Heart right ventricle (tissue), 16 donors: ENCODE measurements around the gene C19orf25. TPM values are rescaled to one million over a fixed set of nuclear protein-coding genes. Genes with fewer than 3 reads are reported as not detected.
A peak's percentile ranks its signal among the peaks of the same experiment; 100 is the strongest.

Experiments
- ATAC-seq, 8 donors: fragments of 200-7000 bp; cut with Tn5 transposase; one replicate each; pipeline ENCODE4 v1.9.1; 2020; ENCODE audit warnings: mild to moderate bottlenecking in 8 of 8, moderate library complexity in 8 of 8, moderate number of reproducible peaks in 1 of 8
- DNase-seq, 2 donors: peaks; one replicate each; pipeline ENCODE4 v3.0.0-alpha.2; 2020
- H3K27ac ChIP-seq, 10 donors: fragments of 200-600 bp; sonication (generic) in 2 of 10; one replicate each; pipeline versions ENCODE4 v1.5.0 to v1.8.0; 2020 to 2022; ENCODE audit warnings: mild to moderate bottlenecking in 3 of 10
- H3K27me3 ChIP-seq, 7 donors: fragments of 200-600 bp; one replicate each; pipeline ENCODE4 v1.8.0; 2021 to 2022; ENCODE audit warnings: mild to moderate bottlenecking in 2 of 7
- H3K36me3 ChIP-seq, 9 donors: fragments of 200-600 bp; sonication (generic) in 1 of 9; one replicate each; pipeline versions ENCODE4 v1.5.0 to v1.8.0; 2020 to 2022; ENCODE audit warnings: mild to moderate bottlenecking in 2 of 9
- H3K4me1 ChIP-seq, 9 donors: fragments of 200-600 bp; sonication (generic) in 1 of 9; one replicate each; pipeline versions ENCODE4 v1.5.0 to v1.8.0; 2020 to 2022; ENCODE audit warnings: mild to moderate bottlenecking in 4 of 9
- H3K4me3 ChIP-seq, 10 donors: fragments of 200-600 bp; sonication (generic) in 2 of 10; one replicate each; pipeline versions ENCODE4 v1.5.0 to v1.8.0; 2020 to 2022; ENCODE audit warnings: mild to moderate bottlenecking in 7 of 10, moderate library complexity in 2 of 10
- H3K9me3 ChIP-seq, 11 donors: fragments of 200-600 bp in 10 of 11; sonication (generic) in 2 of 11; one replicate each; pipeline versions ENCODE4 v1.5.0 to v1.8.0; 2013 to 2022; ENCODE audit warnings: mild to moderate bottlenecking in 2 of 11, control low read depth in 1 of 11, moderate library complexity in 1 of 11
- CTCF ChIP-seq, 9 donors: fragments of 200-600 bp; sonication (generic) in 2 of 9; IDR thresholded peaks; one replicate each; pipeline versions ENCODE4 v1.5.0 to v1.8.0; 2021 to 2022; ENCODE audit warnings: antibody characterized with exemption in 9 of 9, mild to moderate bottlenecking in 5 of 9, moderate library complexity in 1 of 9
- WGBS, 2 donors: extraction: QIAGEN DNeasy Blood & Tissue Kit; methylation state at CpG; one replicate each; pipeline ENCODE4 v1.1.7; 2013; ENCODE audit warnings: inconsistent platforms in 1 of 2; 5-methylcytosine and 5-hydroxymethylcytosine counted together
- intact Hi-C, 10 donors: fragments of 100-400 bp; cut with DNase I; formaldehyde crosslinking; loops; one replicate each; pipeline versions ENCODE4 v1.11.1 to v1.14.2; 2022
- polyA plus RNA-seq, 2 donors: library from polyadenylated mRNA; stranded (reverse); fragments of 200-250 nt; gene quantifications; one replicate each; pipeline ENCODE4 v1.2.3, GENCODE V29; 2013
- total RNA-seq, 10 donors: library from RNA; stranded (reverse); fragmentation: NEBNext Ultra II Directional in 3 of 10; extraction: Animal tissue kit (Norgen Biotek cat#: 25700) in 3 of 10; gene quantifications; one replicate each; pipeline versions ENCODE4 v1.2.1 to v1.2.4, GENCODE V29; 2021 to 2023
- donor health status: Arrhythmogenic right ventricular cardiomyopathy.
- donor health status: ischemic (EF 13 %, LVEDD 7.1; RV severe dilation, severe dysfunction).
- donor health status: healthy with polysubstance abuse.
- donor health status: DM: no; HTN: yes; CAD: no.
- donor health status: DM: no; HTN: no; CAD: no.
- donor health status: ischemic (EF 25% LVEDD 6.9; RV normal size, moderate dysfunction).
- donor health status: ischemic (EF 25% LVEDD 5.7; RV mildly dilated, moderate dysfunction).
- donor health status: healthy.
- donor health status: DM: yes; HTN: yes; CAD: no.
- donor health status: Ischemic cardiomyopathy.
- donor health status: ischemic (EF 35%, LVEDD 5.7; RV mildly dilated, moderate dysfunction).
- donor health status: nonischemic (EF 11% LVEDD 7.7; RV severe dilation, severe dysfunction).
- donor health status: DM: yes; HTN: yes; CAD: no.
- donor health status: PGD.
- donor health status: ischemic (EF 29% LVEDD 5.4; RV normal size, mild dysfunction).
- donor health status: nonischemic (EF 23%, LVEDD 6.1; RV moderate dilation, normal function).

Gene C19orf25
- total and polyA plus RNA-seq, 12 donors = 12.7 to 29.8 (median 15.4) TPM

GRCh38 chr19:1507192-1507660 is 28.2 kb upstream of the C19orf25 start:
- H3K4me3 ChIP-seq = peak overlapping the region in 8 of 10 donors; percentile 22 to 52 (median 44)
- intact Hi-C loops = loop anchor here in 2 of 10 donors (2.0 to 10.0 kb wide), 2 partner anchors 16 to 232 kb away; partner anchors contain the start of genes FAM174C (in 1 of the 2), PCSK4 (in 1 of the 2) and REEP6 (in 1 of the 2)
- peaks cover 0 to 50% (median 15%) of the 10 kb centered on the region in 7 donors for H3K27me3 ChIP-seq
- DNase-seq (no peak), ATAC-seq (peak in 1 of 8 donors; percentile 1)
- peaks cover 4 to 60% (median 24%) of the 10 kb centered on the region in 9 donors for H3K4me1 ChIP-seq
- H3K36me3 ChIP-seq = peaks cover 0 to 13% (median 0%) of the 10 kb centered on the region in 9 donors
- TF ChIP-seq CTCF (IDR thresholded peaks at IDR 0.05) = no peak
- H3K9me3 ChIP-seq = peaks cover 0 to 6% (median 0%) of the 10 kb centered on the region in 11 donors
- H3K27ac ChIP-seq = peak overlapping the region in 8 of 10 donors; percentile 72 to 88 (median 78)
- WGBS, 2 donors = 63 to 69% methylated on average over 23 of the region's 23 CpGs

DNA sequence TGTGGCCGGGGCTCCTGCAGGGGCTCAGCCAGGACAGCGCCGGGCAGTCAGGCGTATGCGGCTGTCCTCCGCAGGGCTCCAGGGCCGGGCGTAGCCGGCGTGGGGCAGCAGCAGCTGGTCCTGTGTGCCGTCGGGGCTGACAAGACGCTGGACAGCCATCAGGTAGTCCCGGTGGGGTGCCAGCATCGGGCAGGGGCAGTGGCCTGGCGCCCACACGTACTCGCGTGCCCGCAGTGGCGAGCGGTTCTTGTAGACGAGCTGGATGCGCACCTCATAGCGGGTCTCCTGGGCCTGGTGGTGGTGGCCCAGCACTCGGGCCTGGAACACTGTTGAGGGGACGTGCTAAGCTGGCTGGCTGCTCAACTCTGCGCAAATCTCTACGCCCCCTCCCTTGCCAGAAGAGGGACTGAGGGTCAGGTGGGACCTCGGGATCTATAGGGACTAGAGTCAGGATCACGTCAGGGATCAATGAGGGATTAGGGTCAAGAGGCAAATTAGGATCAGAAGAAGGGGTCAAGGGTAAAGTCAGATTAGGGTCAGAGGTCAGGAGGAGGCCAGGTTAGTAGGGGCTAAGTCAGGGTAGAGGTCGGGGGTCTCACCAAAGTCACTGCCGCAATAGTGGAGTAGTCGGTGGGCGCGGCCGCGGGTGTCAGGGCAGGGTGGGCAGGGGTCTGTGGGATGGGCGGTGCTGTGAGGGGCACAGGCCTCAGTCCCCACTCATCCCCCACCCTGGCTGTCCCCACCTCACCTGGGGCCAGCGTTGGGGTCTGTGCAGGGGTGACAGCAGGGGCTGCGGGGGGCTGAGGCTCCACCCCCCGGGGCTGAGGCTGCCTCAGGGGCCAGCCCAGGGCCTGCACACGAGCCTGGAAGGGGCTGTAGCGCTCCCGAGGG is 27.2 kb upstream of the C19orf25 start:
- no peak for TF ChIP-seq CTCF (IDR thresholded peaks at IDR 0.05)
- Histone ChIP-seq H3K4me1 (peaks cover 0 to 51% (median 17%) of the 10 kb centered on the region in 9 donors), H3K4me3 (no peak overlapping the region), H3K27ac (no peak overlapping the region), H3K36me3 (peaks cover 0 to 13% (median 0%) of the 10 kb centered on the region in 9 donors), H3K9me3 (peaks cover 0 to 6% (median 0%) of the 10 kb centered on the region in 11 donors), H3K27me3 (peaks cover 0 to 48% (median 17%) of the 10 kb centered on the region in 7 donors)
- DNase-seq (no peak), ATAC-seq (peak in 1 of 8 donors; percentile 2)
- 90 to 91% methylated on average over 45 of the region's 45 CpGs for WGBS, 2 donors
- intact Hi-C loops = loop anchor here in 2 of 10 donors (2.0 to 10.0 kb wide), 2 partner anchors 15 to 231 kb away; partner anchors contain the start of genes FAM174C (in 1 of the 2), PCSK4 (in 1 of the 2) and REEP6 (in 1 of the 2)

DNA sequence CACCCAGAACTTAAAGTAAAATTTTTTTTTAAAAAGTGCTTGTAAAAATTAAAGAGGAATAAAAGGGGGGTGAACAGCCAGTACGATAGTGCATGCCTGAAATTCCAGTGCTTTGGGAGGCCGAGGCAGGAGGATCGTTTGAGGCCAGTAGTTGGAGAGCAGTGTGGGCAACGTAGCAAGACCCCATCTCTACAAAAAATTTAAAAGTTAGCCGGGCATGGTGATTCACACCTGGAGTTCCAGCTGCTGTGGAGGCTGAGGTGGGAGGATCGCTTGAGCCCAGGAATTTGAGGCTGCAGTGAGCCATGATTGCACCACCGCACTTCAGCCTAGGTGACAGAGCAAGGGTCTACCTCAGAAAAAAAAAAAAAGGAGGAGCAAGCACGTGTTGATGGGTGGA is 26.0 kb upstream of the C19orf25 start:
- H3K4me1 ChIP-seq = peaks cover 0 to 38% (median 14%) of the 10 kb centered on the region in 9 donors
- no peak for ATAC-seq
- H3K27ac ChIP-seq = no peak overlapping the region
- peaks cover 0 to 37% (median 18%) of the 10 kb centered on the region in 7 donors for H3K27me3 ChIP-seq
- intact Hi-C loops = loop anchor here in 1 of 10 donors (10.0 kb wide), 1 partner anchor 230 kb away; the partner anchor contains the start of gene FAM174C
- no peak for TF ChIP-seq CTCF (IDR thresholded peaks at IDR 0.05)
- 81 to 86% methylated on average over 8 of the region's 8 CpGs for WGBS, 2 donors
- H3K4me3 ChIP-seq = no peak overlapping the region
- H3K9me3 ChIP-seq = peaks cover 0 to 6% (median 0%) of the 10 kb centered on the region in 11 donors
- no peak for DNase-seq
- H3K36me3 ChIP-seq = peaks cover 0 to 13% (median 0%) of the 10 kb centered on the region in 9 donors
